RWPE1 (cell line): ENCODE measurements around the gene CCR5AS.

Experiments used
- CTCF ChIA-PET: fragments of 350-600 bp; sonication (Branson Sonifier 250); formaldehyde crosslinking; extraction: SDS; loops from one replicate; lab custom pipeline; 2021; lab: Yijun Ruan, JAX
- POLR2A ChIA-PET: fragments of 400-600 bp; formaldehyde crosslinking; extraction: SDS; loops from one replicate; lab custom pipeline; 2020; ENCODE audit warnings: antibody characterized with exemption; ENCODE audit not compliant: low non-redundant PET; lab: Yijun Ruan, JAX
- DNase-seq: peaks from one replicate; pipeline ENCODE4 v3.0.0; 2012; ENCODE audit warnings: low spot score
- H3K27ac ChIP-seq: fragments of 450-650 bp; 2 replicates; pipeline ENCODE4 v1.5.1; 2017
- TF ChIP-seq, protein P1 (sequence below): fragments of 450-650 bp; conservative IDR thresholded peaks from 2 replicates; pipeline ENCODE4 v1.5.1; 2017; ENCODE audit warnings: low read depth, mild to moderate bottlenecking

CCR5AS gene

DNA sequence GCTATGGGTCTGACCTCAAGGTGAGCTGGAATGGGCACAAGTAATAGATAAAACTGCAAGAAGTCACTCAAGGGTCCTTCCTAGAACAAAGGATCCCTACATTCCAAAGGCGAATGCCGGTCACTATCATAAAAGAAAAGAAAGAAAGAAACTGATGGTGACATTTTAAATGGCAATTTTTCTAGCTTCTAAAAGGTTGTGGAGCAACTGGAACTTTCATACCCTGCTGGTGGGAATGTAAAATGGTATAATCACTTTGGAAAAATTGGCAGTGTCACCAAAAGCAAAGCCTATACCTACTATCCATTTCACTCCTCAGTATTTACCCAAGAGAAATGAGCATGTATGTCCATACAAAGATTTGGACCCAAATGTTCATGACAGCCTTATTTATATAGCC lies 4.4 kb upstream of the CCR5AS start:
- H3K27ac ChIP-seq: no peak overlapping the region
- ChIA-PET CTCF (no interaction called here), POLR2A (no interaction called here)
- TF ChIP-seq, protein P1, sequence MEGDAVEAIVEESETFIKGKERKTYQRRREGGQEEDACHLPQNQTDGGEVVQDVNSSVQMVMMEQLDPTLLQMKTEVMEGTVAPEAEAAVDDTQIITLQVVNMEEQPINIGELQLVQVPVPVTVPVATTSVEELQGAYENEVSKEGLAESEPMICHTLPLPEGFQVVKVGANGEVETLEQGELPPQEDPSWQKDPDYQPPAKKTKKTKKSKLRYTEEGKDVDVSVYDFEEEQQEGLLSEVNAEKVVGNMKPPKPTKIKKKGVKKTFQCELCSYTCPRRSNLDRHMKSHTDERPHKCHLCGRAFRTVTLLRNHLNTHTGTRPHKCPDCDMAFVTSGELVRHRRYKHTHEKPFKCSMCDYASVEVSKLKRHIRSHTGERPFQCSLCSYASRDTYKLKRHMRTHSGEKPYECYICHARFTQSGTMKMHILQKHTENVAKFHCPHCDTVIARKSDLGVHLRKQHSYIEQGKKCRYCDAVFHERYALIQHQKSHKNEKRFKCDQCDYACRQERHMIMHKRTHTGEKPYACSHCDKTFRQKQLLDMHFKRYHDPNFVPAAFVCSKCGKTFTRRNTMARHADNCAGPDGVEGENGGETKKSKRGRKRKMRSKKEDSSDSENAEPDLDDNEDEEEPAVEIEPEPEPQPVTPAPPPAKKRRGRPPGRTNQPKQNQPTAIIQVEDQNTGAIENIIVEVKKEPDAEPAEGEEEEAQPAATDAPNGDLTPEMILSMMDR: no peak
- DNase-seq: no peak

DNA sequence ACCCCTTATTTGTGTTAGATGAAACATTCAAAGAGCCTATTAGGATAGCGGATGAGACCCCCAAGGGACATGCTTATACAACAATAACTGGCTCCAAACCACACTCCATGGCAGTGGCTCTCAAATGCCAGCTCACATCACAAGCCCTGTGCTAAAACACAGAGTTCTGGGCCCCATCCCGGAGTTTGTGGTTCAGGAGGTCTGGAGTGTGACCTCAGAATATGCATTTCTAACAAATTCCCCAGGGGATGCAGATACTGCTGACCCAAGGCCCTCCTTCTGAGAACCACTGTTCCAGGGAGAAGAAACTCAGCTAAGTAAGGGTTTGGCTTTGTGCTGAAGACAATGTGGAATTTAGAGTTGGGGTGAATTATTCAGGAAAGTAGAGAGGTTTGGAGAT lies 3.8 kb upstream of the CCR5AS start:
- CTCF ChIA-PET: no interaction called here
- no peak overlapping the region for H3K27ac ChIP-seq
- TF ChIP-seq, protein P1: no peak
- DNase-seq: no peak
- POLR2A ChIA-PET: no interaction called here

DNA sequence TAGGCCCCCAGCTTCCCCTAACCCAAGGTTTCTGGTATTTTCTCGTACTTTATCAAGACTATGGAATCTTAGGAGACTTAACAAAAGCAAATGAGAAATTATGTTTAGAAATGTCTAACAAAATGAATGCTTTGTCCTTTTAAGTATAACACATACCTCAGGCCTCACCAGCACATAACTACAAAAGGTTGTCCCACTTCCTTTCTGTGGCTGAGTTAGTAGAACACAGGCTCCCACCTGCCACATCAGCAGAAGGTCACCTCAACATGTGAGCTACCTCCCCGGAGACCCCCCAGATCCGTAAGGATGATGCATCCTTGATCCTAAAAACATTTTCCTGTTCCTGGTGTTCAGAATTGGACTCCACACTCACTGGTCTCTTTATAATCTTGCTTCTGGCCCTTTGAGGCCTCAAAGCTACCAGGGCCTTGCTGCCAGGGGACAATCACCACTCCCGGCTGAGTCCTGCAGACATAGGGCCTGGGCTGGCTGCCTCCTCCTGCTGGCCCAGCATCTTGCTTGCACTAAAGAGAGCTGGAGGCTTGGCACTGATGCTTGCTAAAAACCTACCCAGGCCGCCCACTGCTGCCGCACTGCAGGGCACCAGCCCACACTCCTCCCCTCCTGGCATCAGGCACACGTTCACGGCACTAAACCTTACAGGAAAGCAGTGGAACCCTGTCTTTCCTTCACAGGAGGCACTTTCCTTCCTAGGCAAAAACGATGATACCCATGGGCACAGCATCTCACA lies 3.0 kb upstream of the CCR5AS start:
- DNase-seq: no peak
- TF ChIP-seq, protein P1: no peak
- no peak overlapping the region for H3K27ac ChIP-seq
- POLR2A ChIA-PET: no interaction called here
- CTCF ChIA-PET: no interaction called here

DNA sequence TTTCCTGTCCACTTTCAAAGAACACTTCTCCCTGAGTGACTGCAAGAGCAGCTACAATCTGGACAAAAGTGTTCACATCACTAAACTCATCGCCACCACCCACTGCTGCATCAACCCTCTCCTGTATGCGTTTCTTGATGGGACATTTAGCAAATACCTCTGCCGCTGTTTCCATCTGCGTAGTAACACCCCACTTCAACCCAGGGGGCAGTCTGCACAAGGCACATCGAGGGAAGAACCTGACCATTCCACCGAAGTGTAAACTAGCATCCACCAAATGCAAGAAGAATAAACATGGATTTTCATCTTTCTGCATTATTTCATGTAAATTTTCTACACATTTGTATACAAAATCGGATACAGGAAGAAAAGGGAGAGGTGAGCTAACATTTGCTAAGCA lies 2.0 kb upstream of the CCR5AS start:
- CTCF ChIA-PET: no interaction called here
- TF ChIP-seq, protein P1: no peak
- POLR2A ChIA-PET: no interaction called here
- no peak for DNase-seq
- H3K27ac ChIP-seq: no peak overlapping the region

DNA sequence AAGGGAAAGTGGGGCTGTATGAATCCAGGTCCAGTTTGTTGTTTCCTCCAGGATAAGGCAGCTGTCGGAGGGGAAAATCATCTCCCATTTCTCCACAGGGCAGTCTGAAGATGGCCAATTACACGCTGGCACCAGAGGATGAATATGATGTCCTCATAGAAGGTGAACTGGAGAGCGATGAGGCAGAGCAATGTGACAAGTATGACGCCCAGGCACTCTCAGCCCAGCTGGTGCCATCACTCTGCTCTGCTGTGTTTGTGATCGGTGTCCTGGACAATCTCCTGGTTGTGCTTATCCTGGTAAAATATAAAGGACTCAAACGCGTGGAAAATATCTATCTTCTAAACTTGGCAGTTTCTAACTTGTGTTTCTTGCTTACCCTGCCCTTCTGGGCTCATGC lies 1.1 kb upstream of the CCR5AS start:
- no peak overlapping the region for H3K27ac ChIP-seq
- POLR2A ChIA-PET: no interaction called here

DNA sequence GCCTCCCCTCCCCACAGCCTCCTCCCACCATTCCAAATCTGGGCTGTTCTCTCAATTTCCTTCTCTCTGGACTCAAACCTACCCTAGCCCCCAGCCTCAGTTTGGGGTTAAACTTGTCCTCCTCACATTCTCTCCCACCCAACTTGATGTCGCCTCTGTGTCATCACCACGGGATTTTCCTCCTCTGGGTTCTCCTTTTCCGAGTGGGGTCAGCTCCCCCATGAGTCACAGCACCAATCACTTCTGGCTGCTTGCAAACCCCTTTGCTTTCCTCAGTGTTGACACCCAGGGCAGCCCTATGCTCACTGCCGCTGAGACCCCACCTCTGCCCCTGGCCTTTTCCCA lies 451 bp downstream of the CCR5AS start:
- CTCF ChIA-PET: no interaction called here

More for the DNA sequence above, 1.1 kb upstream of the CCR5AS start:
- DNase-seq: no peak
- TF ChIP-seq, protein P1: no peak
- CTCF ChIA-PET: no interaction called here

More for the DNA sequence above, 451 bp downstream of the CCR5AS start:
- no peak overlapping the region for H3K27ac ChIP-seq
- POLR2A ChIA-PET: no interaction called here
- TF ChIP-seq, protein P1: no peak
- DNase-seq: no peak
